ENCODE measurements around the gene COX20.

The COX20 gene

GRCh38 chr1:244862354-244862698 is 26.9 kb downstream of the COX20 start:
- Histone ChIP-seq H3K9me3 (ENCODE audit: control insufficient read depth, insufficient read depth, low read length) (no peaks in the 10 kb centered on the region), H3F3A (ENCODE audit: control insufficient read depth, insufficient read depth) (peaks cover 54% of the 10 kb centered on the region), H4K20me1 (ENCODE audit: control insufficient read depth, insufficient read depth, low read depth, low read length) (peaks cover 48% of the 10 kb centered on the region), H3K9me2 (replicated peaks; ENCODE audit: control insufficient read depth, low read length) (no peaks in the 10 kb centered on the region), H3K79me2 (ENCODE audit: control insufficient read depth, low read length) (peaks cover 85% of the 10 kb centered on the region), H3K36me3 (ENCODE audit: control insufficient read depth, low read length) (peaks cover 68% of the 10 kb centered on the region), H3K4me1 (ENCODE audit: control insufficient read depth, low read length) (peaks cover 51% of the 10 kb centered on the region), H3K27me3 (ENCODE audit: control insufficient read depth, low read length) (peaks cover 4% of the 10 kb centered on the region; the same call in 1 of the 2 replicates), H3K4me3 (ENCODE audit: low read length) (peak overlapping the region; percentile 99), H3K27ac (ENCODE audit: low read depth, low read length) (peak overlapping the region; percentile 85), H3K4me2 (ENCODE audit: low read length) (peak overlapping the region; percentile 80)
- TF ChIP-seq CTCF (IDR thresholded peaks at IDR 0.05; ENCODE audit: low read depth, low read length, poor library complexity, severe bottlenecking) (no peak), EZH2phosphoT487 (IDR thresholded peaks at IDR 0.05; ENCODE audit: borderline replicate concordance, low read length) (no peak)

GRCh38 chr1:244862699-244863490 is 27.4 kb downstream of the COX20 start:
- Histone ChIP-seq H3K9me2 (replicated peaks; ENCODE audit: control insufficient read depth, low read length) (no peaks in the 10 kb centered on the region), H3K9me3 (ENCODE audit: control insufficient read depth, insufficient read depth, low read length) (no peaks in the 10 kb centered on the region), H3K27ac (ENCODE audit: low read depth, low read length) (peak overlapping the region; percentile 85), H3F3A (ENCODE audit: control insufficient read depth, insufficient read depth) (peaks cover 48% of the 10 kb centered on the region), H3K27me3 (ENCODE audit: control insufficient read depth, low read length) (peaks cover 4% of the 10 kb centered on the region; the same call in 1 of the 2 replicates), H3K4me3 (ENCODE audit: low read length) (peak overlapping the region; percentile 99), H3K4me2 (ENCODE audit: low read length) (peak overlapping the region; percentile 80), H3K79me2 (ENCODE audit: control insufficient read depth, low read length) (peaks cover 79% of the 10 kb centered on the region), H3K36me3 (ENCODE audit: control insufficient read depth, low read length) (peaks cover 62% of the 10 kb centered on the region), H4K20me1 (ENCODE audit: control insufficient read depth, insufficient read depth, low read depth, low read length) (peaks cover 43% of the 10 kb centered on the region), H3K4me1 (ENCODE audit: control insufficient read depth, low read length) (peaks cover 51% of the 10 kb centered on the region)
- TF ChIP-seq EZH2phosphoT487 (IDR thresholded peaks at IDR 0.05; ENCODE audit: borderline replicate concordance, low read length): no peak
- TF ChIP-seq CTCF (IDR thresholded peaks at IDR 0.05; ENCODE audit: low read depth, low read length, poor library complexity, severe bottlenecking): no peak

GRCh38 chr1:244863491-244864252 is 28.2 kb downstream of the COX20 start:
- Histone ChIP-seq H3K4me1 (ENCODE audit: control insufficient read depth, low read length) (peaks cover 51% of the 10 kb centered on the region), H3K9me2 (replicated peaks; ENCODE audit: control insufficient read depth, low read length) (no peaks in the 10 kb centered on the region), H3K27me3 (ENCODE audit: control insufficient read depth, low read length) (peaks cover 4% of the 10 kb centered on the region; the same call in 1 of the 2 replicates), H4K20me1 (ENCODE audit: control insufficient read depth, insufficient read depth, low read depth, low read length) (peaks cover 41% of the 10 kb centered on the region), H3K9me3 (ENCODE audit: control insufficient read depth, insufficient read depth, low read length) (no peaks in the 10 kb centered on the region), H3K27ac (ENCODE audit: low read depth, low read length) (peak overlapping the region; percentile 85), H3F3A (ENCODE audit: control insufficient read depth, insufficient read depth) (peaks cover 40% of the 10 kb centered on the region), H3K4me3 (ENCODE audit: low read length) (peak overlapping the region; percentile 99), H3K4me2 (ENCODE audit: low read length) (peak overlapping the region; percentile 53), H3K36me3 (ENCODE audit: control insufficient read depth, low read length) (peaks cover 54% of the 10 kb centered on the region), H3K79me2 (ENCODE audit: control insufficient read depth, low read length) (peaks cover 71% of the 10 kb centered on the region)
- TF ChIP-seq CTCF (IDR thresholded peaks at IDR 0.05; ENCODE audit: low read depth, low read length, poor library complexity, severe bottlenecking) (no peak), EZH2phosphoT487 (IDR thresholded peaks at IDR 0.05; ENCODE audit: borderline replicate concordance, low read length) (no peak)
